GM19351 (cell line): Measurements from ENCODE around the gene CLC.
"Not testable (repeated sequence)": the region's sequence is repeated elsewhere in the genome, so short reads cannot be mapped to it uniquely, and the experiment has no call there.

Experiments
- ATAC-seq: cut with Tn5 transposase; IDR thresholded peaks from one replicate; pipeline ENCODE4 v1.9.1; 2021; ENCODE audit warnings: mild to moderate bottlenecking, moderate library complexity; ENCODE audit not compliant: unreplicated experiment

Gene CLC

DNA sequence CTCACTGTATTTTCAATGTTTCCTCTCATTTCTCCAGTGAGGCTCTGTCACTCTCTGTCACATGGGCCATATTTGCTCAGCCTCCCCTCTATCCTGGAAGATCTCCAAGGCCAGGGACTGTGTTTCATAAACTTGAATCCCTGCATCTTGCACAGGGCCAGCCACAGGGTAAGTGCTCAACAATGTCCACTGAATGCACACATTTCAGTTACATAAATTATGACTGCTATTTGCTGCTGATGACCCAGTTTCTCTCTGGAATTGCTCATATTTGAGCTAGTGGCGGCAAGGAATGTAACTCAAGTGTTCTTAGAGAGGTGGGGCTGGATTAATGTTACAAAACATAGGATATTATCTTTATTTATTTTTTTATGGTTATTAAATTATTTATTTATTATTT lies 6.1 kb downstream of the CLC start:
- ATAC-seq: no peak

DNA sequence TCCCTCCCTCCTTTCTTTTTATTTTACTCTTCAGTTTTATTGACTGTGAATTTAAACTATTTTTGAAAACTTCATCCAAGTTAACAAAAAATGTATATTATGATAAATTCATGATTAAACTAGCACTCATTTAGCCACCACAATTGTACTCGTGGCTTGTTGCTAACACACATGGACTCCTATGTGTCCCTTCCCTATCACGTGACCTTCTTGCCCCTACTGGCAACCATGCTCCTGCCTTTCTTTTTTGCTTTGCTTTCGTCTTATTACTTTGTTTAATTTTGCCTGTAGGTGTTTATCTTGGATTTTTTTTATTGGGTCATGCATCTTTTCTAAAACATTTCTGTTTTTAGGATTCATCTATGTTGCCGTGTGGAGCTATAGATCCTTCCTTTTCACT lies 8.2 kb downstream of the CLC start:
- ATAC-seq: no peak

DNA sequence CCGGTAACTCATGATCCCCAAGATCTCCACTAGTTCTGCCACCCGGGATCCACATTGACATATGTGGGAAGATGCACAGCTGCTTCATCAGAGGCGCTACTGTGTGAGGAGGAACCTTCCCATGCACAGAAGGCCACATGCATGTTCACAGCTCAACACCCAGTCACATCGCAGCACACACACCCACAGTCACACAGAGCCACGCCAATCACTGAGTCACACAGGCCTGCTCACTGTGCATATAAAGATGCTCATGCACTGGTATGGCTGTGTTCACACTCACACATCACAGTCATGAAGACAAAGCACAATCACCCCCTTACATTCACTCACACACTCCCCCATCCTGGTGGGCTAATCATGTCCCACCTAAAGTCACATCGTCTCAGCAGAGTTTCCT lies 9.8 kb downstream of the CLC start:
- ATAC-seq: no peak

DNA sequence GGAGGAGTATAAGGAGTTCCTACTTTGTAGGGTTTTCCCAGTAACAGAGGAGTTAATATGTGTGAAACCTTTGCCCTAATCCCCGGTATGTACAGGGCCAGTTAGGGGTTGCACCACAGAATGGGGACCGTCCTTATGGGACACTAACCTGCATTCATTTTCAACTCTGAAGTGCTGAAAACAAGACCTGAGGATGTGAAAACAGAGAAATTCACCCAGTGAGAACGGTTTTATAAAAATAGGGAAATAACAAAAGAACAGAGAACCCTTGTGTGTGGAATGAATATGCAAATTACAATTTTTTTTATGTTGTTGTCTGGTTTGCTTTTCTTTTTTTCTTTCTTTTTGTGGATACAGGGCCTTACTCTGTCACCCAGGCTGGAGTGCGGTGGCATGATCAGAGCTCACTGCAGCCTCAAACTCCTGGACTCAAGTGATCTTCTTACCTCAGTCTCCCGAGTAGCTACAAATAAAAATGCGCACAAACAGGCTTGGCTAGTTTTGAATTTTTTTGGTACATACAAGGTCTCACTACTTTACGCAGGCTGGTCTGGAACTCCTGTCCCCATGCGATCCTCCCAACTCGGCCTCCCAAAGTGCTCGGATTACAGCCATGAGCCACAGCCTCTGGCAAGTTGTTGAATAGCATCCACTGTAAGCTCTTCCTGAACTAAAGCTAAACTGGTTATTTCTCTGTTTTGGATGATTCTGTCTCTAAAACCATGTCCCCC lies 10.6 kb downstream of the CLC start:
- ATAC-seq: no peak

DNA sequence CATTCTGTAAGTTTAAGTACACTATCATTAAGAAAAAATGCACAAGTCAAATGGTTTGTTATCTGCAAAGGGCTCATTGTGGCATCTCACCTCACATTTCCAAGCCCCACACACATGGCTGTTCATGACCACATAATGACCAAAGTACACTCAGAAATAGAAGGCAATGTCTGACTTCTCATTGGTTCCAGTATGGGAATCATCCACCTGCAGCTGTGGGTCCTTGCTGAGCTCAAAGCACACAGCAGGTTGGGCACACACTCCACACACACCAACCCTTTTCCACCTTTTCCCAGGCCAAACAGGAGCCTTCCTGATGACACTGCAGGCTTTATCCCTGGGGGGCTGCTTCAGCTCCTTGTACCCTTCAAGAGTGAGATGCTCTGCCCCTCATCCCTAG lies 11.8 kb downstream of the CLC start:
- no peak for ATAC-seq

DNA sequence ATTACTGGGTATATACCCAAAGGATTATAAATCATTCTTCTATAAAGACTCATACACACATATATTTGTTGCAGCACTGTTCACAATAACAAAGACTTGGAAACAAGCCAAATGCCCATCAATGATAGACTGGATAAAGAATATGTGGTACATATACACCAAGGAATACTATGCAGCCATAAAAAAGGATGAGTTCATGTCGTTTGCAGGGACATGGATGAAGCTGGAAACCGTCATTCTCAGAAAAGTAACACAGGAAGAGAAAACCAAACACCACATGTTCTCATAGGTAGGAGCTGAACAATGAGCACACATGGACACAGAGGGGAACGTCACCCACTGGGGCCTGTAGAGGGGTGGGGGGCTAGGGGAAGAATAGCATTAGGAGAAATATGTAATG lies 17.7 kb downstream of the CLC start:
- ATAC-seq: not testable (repeated sequence)

DNA sequence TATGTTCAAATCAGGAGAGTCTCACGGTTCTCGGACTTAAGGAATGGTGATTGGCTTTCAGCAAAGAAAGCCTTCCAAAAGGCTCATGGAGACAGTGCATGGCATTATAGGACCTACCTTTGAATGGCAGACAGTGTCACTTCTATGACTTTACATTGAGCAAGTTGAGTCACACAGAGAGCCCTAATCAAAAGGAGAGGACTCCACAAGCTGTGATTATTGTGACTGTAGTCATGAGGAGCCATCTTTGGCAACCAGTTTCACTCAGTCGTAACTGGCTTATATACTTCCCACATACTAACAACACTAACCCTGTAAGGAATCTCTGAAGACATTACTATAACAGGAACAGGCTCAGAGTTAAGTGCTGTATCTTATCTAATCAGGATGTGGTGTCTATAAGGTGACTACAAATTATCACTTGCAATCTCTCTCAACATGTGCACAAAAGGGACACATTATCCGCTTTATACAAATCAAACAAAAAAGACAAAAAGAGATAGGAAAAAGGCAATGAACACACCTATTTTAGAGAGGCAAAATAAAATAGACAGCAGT lies 27.4 kb downstream of the CLC start:
- ATAC-seq: no peak

DNA sequence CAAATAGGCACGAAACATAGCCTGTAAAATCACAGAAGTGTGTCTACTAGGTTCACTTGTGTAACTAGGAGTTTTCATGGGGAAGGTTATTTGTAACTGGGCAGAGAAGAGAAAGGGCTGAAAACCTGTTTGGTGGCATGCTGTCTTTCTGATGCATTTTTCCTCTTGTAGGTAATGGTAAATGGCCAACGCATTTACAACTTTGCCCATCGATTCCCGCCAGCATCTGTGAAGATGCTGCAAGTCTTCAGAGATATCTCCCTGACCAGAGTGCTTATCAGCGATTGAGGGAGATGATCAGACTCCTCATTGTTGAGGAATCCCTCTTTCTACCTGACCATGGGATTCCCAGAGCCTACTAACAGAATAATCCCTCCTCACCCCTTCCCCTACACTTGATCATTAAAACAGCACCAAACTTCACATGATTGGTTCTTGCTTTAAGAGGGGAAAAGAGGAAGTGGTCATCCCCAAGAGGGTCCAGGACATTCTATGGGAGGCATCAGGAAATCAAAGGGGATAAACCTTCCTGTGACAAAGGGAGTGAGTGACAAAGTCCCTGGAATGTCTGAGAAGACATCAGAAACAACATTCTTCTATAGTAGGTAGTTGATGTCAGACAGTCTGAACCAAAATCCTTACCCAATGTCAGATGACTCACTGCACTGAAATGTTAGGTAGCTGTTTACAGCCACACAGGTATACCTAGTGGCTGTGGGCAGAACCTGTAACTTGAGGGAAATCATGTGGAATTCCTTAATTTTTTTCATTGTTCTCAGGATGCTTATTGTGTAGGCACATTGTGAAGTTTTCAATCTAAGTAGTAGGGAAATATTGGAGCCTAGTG lies 28.6 kb downstream of the CLC start:
- no peak for ATAC-seq

DNA sequence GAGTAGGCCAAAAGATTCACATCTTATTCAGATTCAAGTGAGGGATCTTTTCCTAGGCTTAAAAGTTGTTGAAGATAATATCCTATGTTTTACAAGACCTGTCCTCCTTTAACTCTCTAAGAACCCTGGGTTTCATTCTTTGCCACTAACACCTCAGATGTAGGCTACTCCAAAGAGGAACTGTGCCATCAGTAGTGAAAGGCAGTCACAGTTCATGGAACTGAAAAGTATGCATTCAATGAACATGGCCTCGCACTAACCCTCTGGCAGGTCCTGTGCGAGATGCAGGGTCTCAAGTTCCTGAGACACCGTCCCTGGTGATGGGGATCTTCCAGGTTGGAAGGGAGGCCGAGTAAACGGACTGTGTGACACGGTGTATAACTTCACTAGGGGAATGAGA lies 29.2 kb downstream of the CLC start:
- ATAC-seq: no peak

DNA sequence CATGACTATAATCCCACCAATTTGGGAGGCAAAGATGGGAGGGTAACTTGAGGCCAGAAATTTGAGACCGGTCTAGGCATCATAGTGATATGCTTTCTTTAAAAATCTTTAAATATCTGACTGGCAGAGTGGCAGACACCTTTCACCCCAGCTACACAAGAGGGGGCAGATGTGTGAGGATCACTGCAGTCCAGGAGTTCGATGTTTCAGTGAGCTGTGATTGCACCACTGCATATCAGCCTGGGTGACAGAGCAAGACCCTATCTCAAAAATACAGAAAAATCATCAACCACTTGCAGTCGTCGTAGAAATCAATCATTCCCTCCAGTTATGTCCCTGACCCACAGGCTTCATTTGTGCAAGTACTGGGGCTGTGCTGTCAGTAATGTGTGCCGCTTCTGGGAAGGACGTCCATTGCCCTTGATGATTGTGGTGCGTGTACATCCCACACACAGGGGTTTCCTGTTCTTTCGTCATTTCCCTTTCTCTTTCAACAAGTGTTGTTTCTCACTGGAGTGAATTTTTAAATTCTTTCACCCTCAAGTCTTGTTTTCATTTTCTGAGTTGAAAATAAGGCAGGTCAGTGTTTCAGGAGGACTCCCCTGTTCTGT lies 32.1 kb downstream of the CLC start:
- ATAC-seq: no peak

DNA sequence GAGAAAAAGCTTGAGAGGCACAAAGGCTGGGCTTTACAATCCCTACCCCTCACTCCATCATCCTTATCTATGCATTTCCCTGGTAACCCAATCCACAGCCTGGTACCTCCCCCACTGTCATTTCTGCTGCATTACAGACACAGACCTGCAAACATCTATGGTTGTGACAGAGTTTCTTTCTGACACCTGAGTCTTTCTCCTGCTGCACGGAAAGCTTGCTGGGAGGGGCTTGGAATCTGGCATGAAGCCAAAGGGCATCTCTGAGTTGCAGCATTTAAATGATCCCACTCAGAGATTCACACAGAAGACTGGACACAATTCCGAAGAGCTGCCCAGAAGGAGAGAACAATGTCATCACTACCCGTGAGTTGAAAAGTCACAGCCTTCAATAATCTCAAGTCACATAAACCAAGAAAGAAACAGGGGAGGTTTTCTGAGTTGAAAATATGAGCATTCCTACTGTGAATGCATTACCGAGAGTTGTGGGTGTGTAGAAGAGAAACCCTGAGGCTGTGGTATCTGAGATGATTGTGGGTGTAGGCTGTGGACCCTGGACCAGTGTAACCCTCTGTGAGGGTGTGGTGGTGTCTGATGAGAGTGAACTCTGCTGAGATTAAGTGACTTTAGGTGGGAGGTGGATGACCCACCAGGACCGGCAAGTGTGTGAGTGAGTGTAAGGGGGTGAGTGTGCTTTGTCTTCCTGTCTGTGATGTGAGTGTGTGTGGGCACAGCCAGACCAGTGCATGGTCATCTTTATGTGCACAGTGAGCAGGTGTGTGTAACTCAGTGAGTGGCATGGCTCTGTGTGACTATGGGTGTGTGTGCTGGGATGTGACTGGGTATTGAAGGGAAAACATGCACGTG lies 33.4 kb downstream of the CLC start, which contains the start of gene LGALS14:
Gene LGALS14 (plus strand): TSS at position 301 of the 864 bp plus-strand sequence. CDS start 48 bp downstream, at position 349.
- no peak for ATAC-seq

DNA sequence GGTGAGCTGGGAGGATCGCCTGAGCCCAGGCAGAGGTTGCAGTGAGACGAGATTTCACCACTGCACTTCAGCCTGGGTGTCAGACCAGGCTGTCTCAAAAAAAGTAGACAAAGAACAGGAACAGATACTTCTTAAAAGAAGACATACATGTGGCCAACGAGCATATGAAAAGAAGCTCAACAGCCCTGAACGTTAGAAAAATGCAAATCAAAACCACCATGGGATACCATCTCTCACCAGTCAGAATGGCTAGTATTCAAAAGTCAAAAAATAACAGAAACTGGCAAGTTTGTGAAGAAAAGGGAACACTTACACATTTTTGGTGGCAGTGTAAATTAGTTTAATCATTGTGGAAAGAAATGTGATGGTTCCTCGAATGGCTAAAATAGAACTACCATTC lies 36.5 kb downstream of the CLC start:
- ATAC-seq: peak; percentile 48

DNA sequence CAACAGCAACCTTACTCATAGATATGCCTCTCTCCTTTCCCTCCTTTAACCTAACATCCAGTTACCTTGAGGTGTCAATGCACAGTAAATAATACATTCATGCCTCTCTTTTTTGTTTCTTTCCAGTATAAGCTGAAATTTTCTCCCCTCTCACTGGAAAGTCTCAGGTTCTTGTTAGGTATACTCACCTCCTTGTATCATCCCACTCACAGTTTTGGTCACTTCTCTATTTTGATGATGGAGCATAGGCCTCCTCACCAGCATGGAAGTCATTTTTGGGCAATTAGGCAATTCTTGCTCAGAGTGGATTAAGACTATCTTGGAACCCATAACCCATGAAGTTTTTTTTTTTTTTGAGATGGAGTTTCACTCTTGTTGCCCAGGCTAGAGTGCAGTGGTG lies 39.3 kb downstream of the CLC start:
- ATAC-seq: no peak

DNA sequence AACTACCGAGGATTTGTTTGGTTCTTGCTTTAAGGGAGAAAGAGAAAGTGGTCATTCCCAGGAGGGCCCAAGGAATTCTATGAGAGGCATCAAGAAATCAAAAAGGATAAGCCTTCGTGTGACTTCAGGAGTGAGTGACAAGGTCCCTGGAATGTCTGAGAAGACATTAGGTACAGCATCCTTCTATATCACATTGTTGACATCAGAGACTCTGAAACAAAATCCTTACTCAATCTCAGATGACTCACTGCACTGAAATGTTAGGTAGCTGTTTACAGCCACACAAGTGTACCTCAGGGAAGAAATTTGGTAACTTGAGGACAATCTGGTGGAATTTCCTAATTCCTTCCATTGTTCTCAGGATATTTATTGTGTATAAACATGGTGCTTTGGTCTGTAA lies 41.4 kb downstream of the CLC start:
- ATAC-seq: no peak

DNA sequence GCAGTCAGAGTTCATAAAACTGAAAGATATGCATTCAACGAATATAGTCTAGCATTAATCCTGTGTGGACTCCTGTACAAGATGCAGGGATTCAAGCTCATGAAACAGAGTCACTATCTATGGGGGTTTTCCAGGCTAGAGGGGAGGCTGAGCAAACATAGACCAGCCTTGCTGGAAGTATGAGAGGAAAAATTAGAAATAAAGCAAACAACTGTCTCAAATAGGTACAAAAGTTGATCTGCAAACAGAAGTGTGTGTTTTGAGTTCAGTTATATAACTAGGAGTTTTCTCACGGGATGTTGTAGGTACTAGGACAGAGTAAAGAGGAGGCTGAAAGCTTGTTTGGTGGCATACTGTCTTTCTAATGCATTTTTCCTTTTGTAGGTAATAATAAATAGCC lies 42.1 kb downstream of the CLC start:
- ATAC-seq: no peak

DNA sequence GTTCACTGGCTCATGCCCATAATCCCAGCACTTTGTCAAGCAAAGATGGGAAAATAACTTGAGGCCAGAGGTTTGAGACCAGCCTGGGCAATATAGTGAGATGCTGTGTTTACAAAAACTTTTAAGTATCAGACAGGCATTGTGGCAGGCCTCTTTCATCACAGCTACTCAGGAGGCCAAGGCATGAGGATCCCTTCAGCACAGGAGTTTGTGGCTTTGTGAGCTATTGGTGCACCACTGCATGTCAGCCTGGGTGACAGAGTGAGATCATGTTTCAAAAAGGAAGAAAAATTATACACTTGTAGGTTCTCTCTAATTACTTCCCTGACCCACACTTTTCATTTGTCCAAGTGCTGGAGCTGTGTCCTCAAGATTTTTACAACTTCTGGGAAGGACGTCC lies 45.0 kb downstream of the CLC start:
- no peak for ATAC-seq

DNA sequence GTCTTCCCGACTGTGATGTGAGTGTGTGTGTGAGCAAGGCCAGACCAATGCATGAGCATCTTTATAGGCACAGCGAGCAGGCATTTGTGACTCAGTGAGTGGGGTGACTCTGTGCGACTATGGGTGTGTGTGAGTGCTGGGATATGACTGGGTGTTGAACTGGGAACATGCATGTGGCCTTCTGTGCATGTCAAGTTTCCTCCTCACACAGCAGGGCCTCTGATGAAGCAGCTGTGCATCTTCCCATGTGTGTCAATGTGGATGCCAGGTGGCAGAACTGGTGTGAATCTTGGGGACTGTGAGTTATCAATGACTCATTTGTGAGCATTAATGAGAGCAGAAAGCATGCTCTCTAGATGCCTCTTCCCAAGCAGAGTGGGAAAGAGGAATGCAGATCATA lies 45.7 kb downstream of the CLC start:
- ATAC-seq: no peak

DNA sequence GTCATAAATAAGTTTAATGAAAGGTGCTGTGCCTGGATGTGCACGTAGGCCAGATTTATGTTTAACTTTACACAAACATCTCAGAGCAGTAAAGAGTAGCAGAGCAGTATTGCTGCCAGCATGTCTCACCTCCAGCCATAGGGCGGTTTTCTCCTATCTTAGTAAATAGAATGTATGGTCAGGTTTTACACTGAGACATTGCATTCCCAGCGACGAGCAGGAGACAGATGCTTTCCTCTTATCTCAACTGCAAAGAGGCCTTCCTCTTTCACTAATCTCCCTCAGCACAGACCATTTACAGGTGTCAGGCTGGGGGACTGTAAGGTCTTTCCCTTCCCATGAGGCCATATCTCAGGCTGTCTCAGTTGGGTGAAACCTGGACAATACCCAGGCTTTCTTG lies 49.2 kb downstream of the CLC start:
- ATAC-seq: not testable (repeated sequence)

DNA sequence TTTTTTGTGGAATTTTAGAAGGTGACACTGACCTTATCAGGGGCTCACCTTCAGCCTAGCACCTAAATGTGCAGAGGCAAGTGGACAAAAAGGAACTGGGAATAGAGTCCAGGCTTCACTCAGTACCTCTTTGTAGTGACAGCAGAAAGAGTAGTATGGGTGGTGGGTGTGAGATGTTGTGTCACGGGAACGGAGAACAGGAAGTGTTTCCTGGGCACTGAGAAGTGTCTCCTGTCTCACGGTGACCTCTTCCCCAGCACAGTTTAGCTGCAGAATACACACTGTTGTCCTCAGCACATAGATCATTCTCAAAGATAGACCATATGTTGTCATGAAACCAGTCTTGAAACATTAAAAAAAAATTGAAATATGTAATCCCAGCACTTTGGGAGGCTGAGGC lies 51.1 kb downstream of the CLC start:
- ATAC-seq: no peak

DNA sequence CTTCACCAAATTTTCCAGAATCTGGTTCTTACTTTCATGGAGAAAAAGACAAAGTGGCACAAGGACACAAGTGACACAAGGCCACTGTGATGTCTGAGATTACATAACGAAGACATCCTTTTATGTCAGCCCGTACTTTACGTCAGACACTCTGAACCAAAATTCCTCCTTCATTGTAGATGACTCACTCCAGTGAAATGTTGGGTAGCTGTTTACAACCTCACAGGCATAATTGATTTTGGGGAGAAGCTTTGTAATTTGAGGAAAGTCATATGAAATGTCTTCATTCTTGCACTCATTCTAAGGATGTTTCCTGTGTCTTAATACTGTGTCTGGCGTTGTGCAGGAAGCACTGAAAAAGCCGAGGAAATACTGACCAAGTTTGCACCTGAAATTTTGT lies 53.6 kb downstream of the CLC start:
- no peak for ATAC-seq

DNA sequence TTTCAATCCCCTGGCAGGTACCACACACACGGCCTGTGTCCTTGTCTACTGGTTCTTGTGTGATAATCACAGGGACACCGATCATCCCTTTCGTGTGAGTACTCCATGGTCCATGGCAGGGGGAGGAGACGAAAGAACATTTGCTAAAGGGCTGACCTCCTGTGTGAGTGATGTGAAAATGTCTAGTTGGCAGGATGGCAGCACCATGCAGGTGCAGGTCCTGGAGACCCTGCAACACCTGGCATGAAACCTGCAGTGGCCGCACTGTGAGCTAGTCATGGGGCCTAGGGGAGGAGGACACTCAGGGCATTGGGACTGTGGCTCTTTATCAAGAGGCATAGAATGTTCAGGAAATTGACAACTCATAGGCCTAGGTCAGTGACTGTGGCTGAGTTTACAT lies 56.4 kb downstream of the CLC start:
- ATAC-seq: no peak
